ENCODE data around the gene C9. TPM values are rescaled to one million over a fixed set of nuclear protein-coding genes. Genes with fewer than 3 reads are reported as not detected.

The C9 gene
- polyA plus RNA-seq, 1 donor (not counting 4 experiments of a cell fraction or from before 2014, with no cell fraction given) = 0.04 TPM

GRCh38 chr5:39396843-39397242 is 32.5 kb upstream of the C9 start:
- H3K27ac ChIP-seq (ENCODE audit: control insufficient read depth, insufficient read depth, low read length) = no peak overlapping the region
- no peak overlapping the region for H2AFZ ChIP-seq (ENCODE audit: control insufficient read depth, low read length)
- no peaks in the 10 kb centered on the region for H3K9me1 ChIP-seq (ENCODE audit: control insufficient read depth, extremely low read depth, insufficient read depth, low read length)
- no peak for DNase-seq (ENCODE audit: low read depth, low spot score)
- H3K4me2 ChIP-seq (ENCODE audit: control insufficient read depth, extremely low read depth, insufficient read depth, low read depth, low read length) = no peak overlapping the region
- peaks cover 1 to 5% of the 10 kb centered on the region in 2 experiments for H3K36me3 ChIP-seq (ENCODE audit: control insufficient read depth in 2 of 2, extremely low read depth in 1 of 2, insufficient read depth in 2 of 2, low read length in 2 of 2)
- no peaks in the 10 kb centered on the region for H3K9me3 ChIP-seq (ENCODE audit: control insufficient read depth, low read depth, low read length)
- TF ChIP-seq CTCF (optimal IDR thresholded peaks at IDR 0.05 in 1 of 3, IDR thresholded peaks at IDR 0.05 in 1 of 3, conservative IDR thresholded peaks at IDR 0.05 in 1 of 3; ENCODE audit: extremely low read depth in 1 of 3, insufficient read depth in 2 of 3, low read length in 3 of 3) = no peak
- no peak for TF ChIP-seq EZH2 (IDR thresholded peaks at IDR 0.05; ENCODE audit: low read length)
- no peak overlapping the region for H3K4me3 ChIP-seq (ENCODE audit: control insufficient read depth in 2 of 3, extremely low read depth in 1 of 3, insufficient read depth in 2 of 3, low read depth in 1 of 3, low read length in 3 of 3)
- H3K9ac ChIP-seq (ENCODE audit: control insufficient read depth, extremely low read depth, insufficient read depth, low read length) = no peak overlapping the region
- no peak for FAIRE-seq
- peaks cover 29% of the 10 kb centered on the region for H3K4me1 ChIP-seq (ENCODE audit: control insufficient read depth, extremely low read depth, insufficient read depth, low read length)
- H4K20me1 ChIP-seq (ENCODE audit: control insufficient read depth, extremely low read depth, insufficient read depth, low read length) = no peaks in the 10 kb centered on the region
- no peaks in the 10 kb centered on the region for H3K27me3 ChIP-seq (ENCODE audit: control insufficient read depth, extremely low read depth, insufficient read depth, low read length)
- no peaks in the 10 kb centered on the region for H3K79me2 ChIP-seq (ENCODE audit: control insufficient read depth, insufficient read depth, low read length)
- dilution Hi-C loops (cut with MboI; ENCODE audit: extremely low pct_ligation_motif_present, low sequenced_read_pairs) = loop anchor here (25.0 kb wide), 1 partner anchor 140 kb away; no protein-coding TSS in a partner anchor

DNA sequence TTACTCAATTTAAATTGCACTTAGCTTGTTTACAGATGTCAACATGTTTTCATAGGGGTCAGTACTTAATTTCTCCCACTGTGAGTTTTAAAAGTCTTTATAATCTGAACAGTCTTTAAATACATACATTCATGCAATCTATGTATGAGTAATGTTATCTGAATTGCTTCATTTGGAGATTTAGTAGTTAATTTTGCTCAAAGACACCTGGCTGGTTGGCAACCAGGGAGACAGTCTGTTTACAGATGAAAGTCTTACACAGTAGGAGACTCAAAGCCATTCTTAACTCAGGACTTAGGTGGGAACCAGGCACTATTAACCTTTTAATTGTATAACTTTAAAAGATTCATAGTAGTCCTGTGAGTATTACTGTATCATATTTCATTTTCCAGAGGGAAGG is 31.2 kb upstream of the C9 start:
- dilution Hi-C loops (cut with MboI; ENCODE audit: extremely low pct_ligation_motif_present, low sequenced_read_pairs) = loop anchor here (25.0 kb wide), 1 partner anchor 142 kb away; no protein-coding TSS in a partner anchor
- DNase-seq (ENCODE audit: low read depth, low spot score) = no peak
- Histone ChIP-seq H3K27me3 (ENCODE audit: control insufficient read depth, extremely low read depth, insufficient read depth, low read length) (no peaks in the 10 kb centered on the region), H3K4me1 (ENCODE audit: control insufficient read depth, extremely low read depth, insufficient read depth, low read length) (peaks cover 29% of the 10 kb centered on the region), H3K4me3 (ENCODE audit: control insufficient read depth in 2 of 3, extremely low read depth in 1 of 3, insufficient read depth in 2 of 3, low read depth in 1 of 3, low read length in 3 of 3) (no peak overlapping the region), H3K9me1 (ENCODE audit: control insufficient read depth, extremely low read depth, insufficient read depth, low read length) (no peaks in the 10 kb centered on the region), H3K27ac (ENCODE audit: control insufficient read depth, insufficient read depth, low read length) (peak overlapping the region; percentile 55), H3K9ac (ENCODE audit: control insufficient read depth, extremely low read depth, insufficient read depth, low read length) (no peak overlapping the region), H3K4me2 (ENCODE audit: control insufficient read depth, extremely low read depth, insufficient read depth, low read depth, low read length) (peak overlapping the region; percentile 14), H4K20me1 (ENCODE audit: control insufficient read depth, extremely low read depth, insufficient read depth, low read length) (no peaks in the 10 kb centered on the region), H3K36me3 (ENCODE audit: control insufficient read depth in 2 of 2, extremely low read depth in 1 of 2, insufficient read depth in 2 of 2, low read length in 2 of 2) (peaks cover 1 to 5% of the 10 kb centered on the region in 2 experiments), H3K9me3 (ENCODE audit: control insufficient read depth, low read depth, low read length) (no peaks in the 10 kb centered on the region), H2AFZ (ENCODE audit: control insufficient read depth, low read length) (no peak overlapping the region), H3K79me2 (ENCODE audit: control insufficient read depth, insufficient read depth, low read length) (no peaks in the 10 kb centered on the region)
- TF ChIP-seq CTCF (optimal IDR thresholded peaks at IDR 0.05 in 1 of 3, IDR thresholded peaks at IDR 0.05 in 1 of 3, conservative IDR thresholded peaks at IDR 0.05 in 1 of 3; ENCODE audit: extremely low read depth in 1 of 3, insufficient read depth in 2 of 3, low read length in 3 of 3) = no peak
- no peak for TF ChIP-seq EZH2 (IDR thresholded peaks at IDR 0.05; ENCODE audit: low read length)
- no peak for FAIRE-seq
